ENCODE measurements around the gene PSMD14.

The PSMD14 gene

GRCh38 chr2:161308178-161308955 is at the start of gene PSMD14:
PSMD14 (plus strand) TSS chr2:161308425; CDS start chr2:161318826, 10,401 bp downstream.
- TF ChIP-seq GATA2 (IDR thresholded peaks at IDR 0.05; ENCODE audit: low read depth, low read length) (no peak), GATA3 (IDR thresholded peaks at IDR 0.05; ENCODE audit: low read depth, low read length) (no peak)

- TF ChIP-seq GATA2 (IDR thresholded peaks at IDR 0.05; ENCODE audit: low read depth, low read length): no peak
- no peak for TF ChIP-seq GATA3 (IDR thresholded peaks at IDR 0.05; ENCODE audit: low read depth, low read length)
These were observed 42.4 kb upstream of the PSMD14 start for GRCh38 chr2:161265874-161266273.

- TF ChIP-seq GATA3 (IDR thresholded peaks at IDR 0.05; ENCODE audit: low read depth, low read length): no peak
- TF ChIP-seq GATA2 (IDR thresholded peaks at IDR 0.05; ENCODE audit: low read depth, low read length): no peak
These were observed 39.1 kb upstream of the PSMD14 start for GRCh38 chr2:161269111-161269510.

- TF ChIP-seq GATA2 (IDR thresholded peaks at IDR 0.05; ENCODE audit: low read depth, low read length): no peak
These were observed 35.0 kb upstream of the PSMD14 start for GRCh38 chr2:161273038-161273760.

- no peak for TF ChIP-seq GATA3 (IDR thresholded peaks at IDR 0.05; ENCODE audit: low read depth, low read length)
- no peak for TF ChIP-seq GATA2 (IDR thresholded peaks at IDR 0.05; ENCODE audit: low read depth, low read length)
These were observed 24.3 kb upstream of the PSMD14 start for GRCh38 chr2:161283926-161284325.

- no peak for TF ChIP-seq GATA3 (IDR thresholded peaks at IDR 0.05; ENCODE audit: low read depth, low read length)
- no peak for TF ChIP-seq GATA2 (IDR thresholded peaks at IDR 0.05; ENCODE audit: low read depth, low read length)
These were observed 4.6 kb upstream of the PSMD14 start for GRCh38 chr2:161303535-161304050.

GRCh38 chr2:161306919-161307318 is 1.3 kb upstream of the PSMD14 start:
- TF ChIP-seq GATA3 (IDR thresholded peaks at IDR 0.05; ENCODE audit: low read depth, low read length): no peak
- no peak for TF ChIP-seq GATA2 (IDR thresholded peaks at IDR 0.05; ENCODE audit: low read depth, low read length)

- TF ChIP-seq GATA3 (IDR thresholded peaks at IDR 0.05; ENCODE audit: low read depth, low read length): no peak
- no peak for TF ChIP-seq GATA2 (IDR thresholded peaks at IDR 0.05; ENCODE audit: low read depth, low read length)
These were observed 549 bp upstream of the PSMD14 start for GRCh38 chr2:161307676-161308075.

GRCh38 chr2:161312996-161313395 is 4.8 kb downstream of the PSMD14 start:
- TF ChIP-seq GATA3 (IDR thresholded peaks at IDR 0.05; ENCODE audit: low read depth, low read length) (no peak), GATA2 (IDR thresholded peaks at IDR 0.05; ENCODE audit: low read depth, low read length) (no peak)

GRCh38 chr2:161315380-161315779 is 7.2 kb downstream of the PSMD14 start:
- TF ChIP-seq GATA3 (IDR thresholded peaks at IDR 0.05; ENCODE audit: low read depth, low read length) (no peak), GATA2 (IDR thresholded peaks at IDR 0.05; ENCODE audit: low read depth, low read length) (no peak)

- no peak for TF ChIP-seq GATA3 (IDR thresholded peaks at IDR 0.05; ENCODE audit: low read depth, low read length)
- TF ChIP-seq GATA2 (IDR thresholded peaks at IDR 0.05; ENCODE audit: low read depth, low read length): no peak
These were observed 8.5 kb downstream of the PSMD14 start for GRCh38 chr2:161316701-161317100.

- TF ChIP-seq GATA3 (IDR thresholded peaks at IDR 0.05; ENCODE audit: low read depth, low read length): no peak
- no peak for TF ChIP-seq GATA2 (IDR thresholded peaks at IDR 0.05; ENCODE audit: low read depth, low read length)
These were observed 13.9 kb downstream of the PSMD14 start for GRCh38 chr2:161321944-161322648.

- no peak for TF ChIP-seq GATA2 (IDR thresholded peaks at IDR 0.05; ENCODE audit: low read depth, low read length)
- TF ChIP-seq GATA3 (IDR thresholded peaks at IDR 0.05; ENCODE audit: low read depth, low read length): no peak
These were observed 16.7 kb downstream of the PSMD14 start for GRCh38 chr2:161324876-161325275.

GRCh38 chr2:161327582-161327981 is 19.4 kb downstream of the PSMD14 start:
- no peak for TF ChIP-seq GATA3 (IDR thresholded peaks at IDR 0.05; ENCODE audit: low read depth, low read length)
- no peak for TF ChIP-seq GATA2 (IDR thresholded peaks at IDR 0.05; ENCODE audit: low read depth, low read length)

Data from SH-SY5Y (cell line).